HepG2 (cell line): ENCODE data around the gene C2CD2. TPM values are rescaled to one million over a fixed set of nuclear protein-coding genes. Genes with fewer than 3 reads are reported as not detected.

ENCODE experiments used
- FOXJ3 ChIP-seq: sonication (generic); formaldehyde crosslinking; IDR thresholded peaks from 2 replicates; pipeline ENCODE4 v1.4.0; 2020; ENCODE audit warnings: missing genetic modification reagents, mild to moderate bottlenecking, borderline replicate concordance
- KDM3A ChIP-seq: IDR thresholded peaks from 2 replicates; pipeline ENCODE4 v1.6.1; 2018; ENCODE audit warnings: low read depth, missing compliant biosample characterization
- MAFK ChIP-seq, 2 experiments: IDR thresholded peaks in 1 of 2; conservative IDR thresholded peaks in 1 of 2; 2 replicates each; pipeline ENCODE4 v1.6.1; 2011; ENCODE audit warnings: improper control_type of control experiment in 2 of 2, low read length in 2 of 2
- NPAS2 ChIP-seq: sonication (generic); formaldehyde crosslinking; IDR thresholded peaks from 2 replicates; pipeline ENCODE4 v1.8.0; 2022; ENCODE audit warnings: mild to moderate bottlenecking, missing genetic modification reagents, borderline replicate concordance
- PHF21A ChIP-seq: sonication (generic); formaldehyde crosslinking; IDR thresholded peaks from 2 replicates; pipeline ENCODE4 v1.5.0; 2020; ENCODE audit warnings: mild to moderate bottlenecking, missing genetic modification reagents
- PITX1 ChIP-seq: sonication (generic); formaldehyde crosslinking; IDR thresholded peaks from 2 replicates; pipeline ENCODE4 v1.5.1; 2020; ENCODE audit warnings: mild to moderate bottlenecking, missing genetic modification reagents
- RXRA ChIP-seq: sonication (generic); formaldehyde crosslinking; IDR thresholded peaks from 2 replicates; pipeline ENCODE4 v1.5.1; 2020; ENCODE audit warnings: missing genetic modification reagents
- ZBTB7B ChIP-seq: sonication (generic); formaldehyde crosslinking; IDR thresholded peaks from 2 replicates; pipeline ENCODE4 v1.4.0; 2020; ENCODE audit warnings: missing genetic modification reagents
- ZNF235 ChIP-seq: sonication (generic); formaldehyde crosslinking; IDR thresholded peaks from 2 replicates; pipeline ENCODE4 v1.8.1; 2023; ENCODE audit warnings: mild to moderate bottlenecking, missing genetic modification reagents, borderline replicate concordance
- ZNF367 ChIP-seq: sonication (generic); formaldehyde crosslinking; IDR thresholded peaks from 2 replicates; pipeline ENCODE4 v1.4.0; 2020; ENCODE audit warnings: missing genetic modification reagents, borderline replicate concordance
- polyA plus RNA-seq, 8 experiments: library from polyadenylated mRNA; depleted of rRNA in 3 of 8; stranded (reverse) in 7 of 8; unstranded in 1 of 8; fragments of >200 nt; fragmentation: Illumina TruSeq in 4 of 8; extraction: Trizol in 4 of 8; gene quantifications; 2 replicates each; pipeline versions ENCODE4 v1.2.1 to v1.2.3, GENCODE V29; 2011 to 2016; ENCODE audit warnings: low read depth in 4 of 8, missing spikeins in 1 of 8, mixed read lengths in 1 of 8; ENCODE audit not compliant: insufficient read depth in 1 of 8
- total RNA-seq, 5 experiments: library from RNA; depleted of rRNA; stranded (reverse); fragments of >200 nt; fragmentation: Illumina TruSeq; extraction: Trizol; gene quantifications; 2 replicates each; pipeline ENCODE4 v1.2.3, GENCODE V29; 2016; ENCODE audit warnings: low read depth in 1 of 5
- TF ChIP-seq, protein P1 (sequence below): sonication (generic); formaldehyde crosslinking; IDR thresholded peaks from 2 replicates; pipeline ENCODE4 v1.5.0; 2020; ENCODE audit warnings: missing genetic modification reagents, mild to moderate bottlenecking, borderline replicate concordance
- TF ChIP-seq, protein P2 (sequence below): sonication (generic); formaldehyde crosslinking; IDR thresholded peaks from 2 replicates; pipeline ENCODE4 v1.4.0; 2020; ENCODE audit warnings: missing genetic modification reagents, borderline replicate concordance
- TF ChIP-seq, protein P3 (sequence below): sonication (generic); formaldehyde crosslinking; IDR thresholded peaks from 2 replicates; pipeline ENCODE4 v1.4.0; 2020; ENCODE audit warnings: missing genetic modification reagents
- TF ChIP-seq, protein P4 (sequence below): sonication (generic); formaldehyde crosslinking; IDR thresholded peaks from 2 replicates; pipeline ENCODE4 v1.4.0; 2020; ENCODE audit warnings: mild to moderate bottlenecking, missing genetic modification reagents, borderline replicate concordance
- TF ChIP-seq, protein P5 (sequence below): IDR thresholded peaks from 2 replicates; pipeline ENCODE4 v1.6.1; 2016; ENCODE audit warnings: mild to moderate bottlenecking

C2CD2 gene
- total and polyA plus RNA-seq, 2 of the 13 experiments (the other 11 are each of a cell fraction or from before 2014, with no cell fraction given): 12.5 to 19.7 TPM

DNA sequence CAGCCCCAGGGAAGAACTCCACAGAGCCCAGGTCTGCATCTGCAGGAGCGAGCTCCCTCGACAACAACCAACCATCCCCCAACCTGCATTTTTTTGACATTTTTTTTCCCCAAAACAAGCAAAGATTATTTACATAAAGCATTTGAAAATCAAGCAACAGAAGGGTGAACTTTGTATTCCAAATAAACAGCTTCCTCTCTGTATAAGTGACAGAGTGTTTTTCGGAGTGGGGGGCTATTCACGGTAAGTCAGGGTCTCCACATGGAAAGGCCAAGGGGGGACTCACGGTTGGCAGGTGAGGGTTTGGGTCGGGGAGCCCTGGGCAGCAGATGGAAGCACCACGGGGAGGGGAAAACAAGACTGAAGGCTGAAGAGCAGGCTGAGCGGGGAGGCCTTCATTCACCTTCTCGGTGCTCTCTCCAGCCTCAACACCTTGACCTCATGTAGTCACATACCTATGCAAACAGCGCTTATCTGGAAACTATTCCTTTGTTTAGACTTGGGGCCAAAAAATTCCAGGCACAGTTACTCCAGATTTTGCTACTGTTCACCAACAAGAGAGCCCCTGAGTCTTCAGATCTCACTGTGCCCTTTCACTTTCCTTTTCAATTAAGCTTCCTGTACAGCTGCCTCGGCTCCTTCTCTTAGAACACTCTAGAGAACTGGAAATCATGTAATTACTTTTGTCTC, 27.6 kb downstream of the C2CD2 start (continued):
- TF ChIP-seq, protein P1, sequence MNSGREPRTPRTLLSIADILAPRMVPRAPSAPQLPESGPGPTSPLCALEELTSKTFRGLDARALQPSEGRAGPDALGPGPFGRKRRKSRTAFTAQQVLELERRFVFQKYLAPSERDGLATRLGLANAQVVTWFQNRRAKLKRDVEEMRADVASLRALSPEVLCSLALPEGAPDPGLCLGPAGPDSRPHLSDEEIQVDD (CRISPR knock-in tag): no peak
- no peak for TF ChIP-seq ZNF367 (CRISPR knock-in tag)
- TF ChIP-seq NPAS2 (CRISPR knock-in tag): no peak
- TF ChIP-seq, protein P2, sequence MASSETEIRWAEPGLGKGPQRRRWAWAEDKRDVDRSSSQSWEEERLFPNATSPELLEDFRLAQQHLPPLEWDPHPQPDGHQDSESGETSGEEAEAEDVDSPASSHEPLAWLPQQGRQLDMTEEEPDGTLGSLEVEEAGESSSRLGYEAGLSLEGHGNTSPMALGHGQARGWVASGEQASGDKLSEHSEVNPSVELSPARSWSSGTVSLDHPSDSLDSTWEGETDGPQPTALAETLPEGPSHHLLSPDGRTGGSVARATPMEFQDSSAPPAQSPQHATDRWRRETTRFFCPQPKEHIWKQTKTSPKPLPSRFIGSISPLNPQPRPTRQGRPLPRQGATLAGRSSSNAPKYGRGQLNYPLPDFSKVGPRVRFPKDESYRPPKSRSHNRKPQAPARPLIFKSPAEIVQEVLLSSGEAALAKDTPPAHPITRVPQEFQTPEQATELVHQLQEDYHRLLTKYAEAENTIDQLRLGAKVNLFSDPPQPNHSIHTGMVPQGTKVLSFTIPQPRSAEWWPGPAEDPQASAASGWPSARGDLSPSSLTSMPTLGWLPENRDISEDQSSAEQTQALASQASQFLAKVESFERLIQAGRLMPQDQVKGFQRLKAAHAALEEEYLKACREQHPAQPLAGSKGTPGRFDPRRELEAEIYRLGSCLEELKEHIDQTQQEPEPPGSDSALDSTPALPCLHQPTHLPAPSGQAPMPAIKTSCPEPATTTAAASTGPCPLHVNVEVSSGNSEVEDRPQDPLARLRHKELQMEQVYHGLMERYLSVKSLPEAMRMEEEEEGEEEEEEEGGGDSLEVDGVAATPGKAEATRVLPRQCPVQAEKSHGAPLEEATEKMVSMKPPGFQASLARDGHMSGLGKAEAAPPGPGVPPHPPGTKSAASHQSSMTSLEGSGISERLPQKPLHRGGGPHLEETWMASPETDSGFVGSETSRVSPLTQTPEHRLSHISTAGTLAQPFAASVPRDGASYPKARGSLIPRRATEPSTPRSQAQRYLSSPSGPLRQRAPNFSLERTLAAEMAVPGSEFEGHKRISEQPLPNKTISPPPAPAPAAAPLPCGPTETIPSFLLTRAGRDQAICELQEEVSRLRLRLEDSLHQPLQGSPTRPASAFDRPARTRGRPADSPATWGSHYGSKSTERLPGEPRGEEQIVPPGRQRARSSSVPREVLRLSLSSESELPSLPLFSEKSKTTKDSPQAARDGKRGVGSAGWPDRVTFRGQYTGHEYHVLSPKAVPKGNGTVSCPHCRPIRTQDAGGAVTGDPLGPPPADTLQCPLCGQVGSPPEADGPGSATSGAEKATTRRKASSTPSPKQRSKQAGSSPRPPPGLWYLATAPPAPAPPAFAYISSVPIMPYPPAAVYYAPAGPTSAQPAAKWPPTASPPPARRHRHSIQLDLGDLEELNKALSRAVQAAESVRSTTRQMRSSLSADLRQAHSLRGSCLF (CRISPR knock-in tag): no peak
- TF ChIP-seq, protein P3, sequence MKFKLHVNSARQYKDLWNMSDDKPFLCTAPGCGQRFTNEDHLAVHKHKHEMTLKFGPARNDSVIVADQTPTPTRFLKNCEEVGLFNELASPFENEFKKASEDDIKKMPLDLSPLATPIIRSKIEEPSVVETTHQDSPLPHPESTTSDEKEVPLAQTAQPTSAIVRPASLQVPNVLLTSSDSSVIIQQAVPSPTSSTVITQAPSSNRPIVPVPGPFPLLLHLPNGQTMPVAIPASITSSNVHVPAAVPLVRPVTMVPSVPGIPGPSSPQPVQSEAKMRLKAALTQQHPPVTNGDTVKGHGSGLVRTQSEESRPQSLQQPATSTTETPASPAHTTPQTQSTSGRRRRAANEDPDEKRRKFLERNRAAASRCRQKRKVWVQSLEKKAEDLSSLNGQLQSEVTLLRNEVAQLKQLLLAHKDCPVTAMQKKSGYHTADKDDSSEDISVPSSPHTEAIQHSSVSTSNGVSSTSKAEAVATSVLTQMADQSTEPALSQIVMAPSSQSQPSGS (CRISPR knock-in tag): 0 out of 2 replicates have a peak, but pooled peaks have one; percentile 17
- TF ChIP-seq RXRA (CRISPR knock-in tag): peak; percentile 23; the same call in 1 of the 2 replicates
- TF ChIP-seq, protein P4, sequence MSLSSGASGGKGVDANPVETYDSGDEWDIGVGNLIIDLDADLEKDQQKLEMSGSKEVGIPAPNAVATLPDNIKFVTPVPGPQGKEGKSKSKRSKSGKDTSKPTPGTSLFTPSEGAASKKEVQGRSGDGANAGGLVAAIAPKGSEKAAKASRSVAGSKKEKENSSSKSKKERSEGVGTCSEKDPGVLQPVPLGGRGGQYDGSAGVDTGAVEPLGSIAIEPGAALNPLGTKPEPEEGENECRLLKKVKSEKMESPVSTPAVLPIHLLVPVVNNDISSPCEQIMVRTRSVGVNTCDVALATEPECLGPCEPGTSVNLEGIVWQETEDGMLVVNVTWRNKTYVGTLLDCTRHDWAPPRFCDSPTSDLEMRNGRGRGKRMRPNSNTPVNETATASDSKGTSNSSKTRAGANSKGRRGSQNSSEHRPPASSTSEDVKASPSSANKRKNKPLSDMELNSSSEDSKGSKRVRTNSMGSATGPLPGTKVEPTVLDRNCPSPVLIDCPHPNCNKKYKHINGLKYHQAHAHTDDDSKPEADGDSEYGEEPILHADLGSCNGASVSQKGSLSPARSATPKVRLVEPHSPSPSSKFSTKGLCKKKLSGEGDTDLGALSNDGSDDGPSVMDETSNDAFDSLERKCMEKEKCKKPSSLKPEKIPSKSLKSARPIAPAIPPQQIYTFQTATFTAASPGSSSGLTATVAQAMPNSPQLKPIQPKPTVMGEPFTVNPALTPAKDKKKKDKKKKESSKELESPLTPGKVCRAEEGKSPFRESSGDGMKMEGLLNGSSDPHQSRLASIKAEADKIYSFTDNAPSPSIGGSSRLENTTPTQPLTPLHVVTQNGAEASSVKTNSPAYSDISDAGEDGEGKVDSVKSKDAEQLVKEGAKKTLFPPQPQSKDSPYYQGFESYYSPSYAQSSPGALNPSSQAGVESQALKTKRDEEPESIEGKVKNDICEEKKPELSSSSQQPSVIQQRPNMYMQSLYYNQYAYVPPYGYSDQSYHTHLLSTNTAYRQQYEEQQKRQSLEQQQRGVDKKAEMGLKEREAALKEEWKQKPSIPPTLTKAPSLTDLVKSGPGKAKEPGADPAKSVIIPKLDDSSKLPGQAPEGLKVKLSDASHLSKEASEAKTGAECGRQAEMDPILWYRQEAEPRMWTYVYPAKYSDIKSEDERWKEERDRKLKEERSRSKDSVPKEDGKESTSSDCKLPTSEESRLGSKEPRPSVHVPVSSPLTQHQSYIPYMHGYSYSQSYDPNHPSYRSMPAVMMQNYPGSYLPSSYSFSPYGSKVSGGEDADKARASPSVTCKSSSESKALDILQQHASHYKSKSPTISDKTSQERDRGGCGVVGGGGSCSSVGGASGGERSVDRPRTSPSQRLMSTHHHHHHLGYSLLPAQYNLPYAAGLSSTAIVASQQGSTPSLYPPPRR (CRISPR knock-in tag): peak; percentile 61; the same call in 1 of the 2 replicates
- peak; percentile 45; the same call in 1 of the 2 replicates for TF ChIP-seq FOXJ3 (CRISPR knock-in tag)
- TF ChIP-seq PITX1 (CRISPR knock-in tag): no peak
- TF ChIP-seq, protein P5, sequence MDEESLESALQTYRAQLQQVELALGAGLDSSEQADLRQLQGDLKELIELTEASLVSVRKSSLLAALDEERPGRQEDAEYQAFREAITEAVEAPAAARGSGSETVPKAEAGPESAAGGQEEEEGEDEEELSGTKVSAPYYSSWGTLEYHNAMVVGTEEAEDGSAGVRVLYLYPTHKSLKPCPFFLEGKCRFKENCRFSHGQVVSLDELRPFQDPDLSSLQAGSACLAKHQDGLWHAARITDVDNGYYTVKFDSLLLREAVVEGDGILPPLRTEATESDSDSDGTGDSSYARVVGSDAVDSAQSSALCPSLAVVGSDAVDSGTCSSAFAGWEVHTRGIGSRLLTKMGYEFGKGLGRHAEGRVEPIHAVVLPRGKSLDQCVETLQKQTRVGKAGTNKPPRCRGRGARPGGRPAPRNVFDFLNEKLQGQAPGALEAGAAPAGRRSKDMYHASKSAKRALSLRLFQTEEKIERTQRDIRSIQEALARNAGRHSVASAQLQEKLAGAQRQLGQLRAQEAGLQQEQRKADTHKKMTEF (CRISPR knock-in tag): peak; percentile 59
- no peak for TF ChIP-seq MAFK (conservative IDR thresholded peaks at IDR 0.05 in 1 of 2, IDR thresholded peaks at IDR 0.05 in 1 of 2; ENCODE audit: low read length in 2 of 2)
- TF ChIP-seq ZNF235: no peak
- TF ChIP-seq ZBTB7B (CRISPR knock-in tag): peak; percentile 91
- TF ChIP-seq PHF21A (CRISPR knock-in tag): peak; percentile 48
- no peak for TF ChIP-seq KDM3A (CRISPR knock-in tag)
